ENCODE data around the gene IRF2BP2.

IRF2BP2 gene

DNA sequence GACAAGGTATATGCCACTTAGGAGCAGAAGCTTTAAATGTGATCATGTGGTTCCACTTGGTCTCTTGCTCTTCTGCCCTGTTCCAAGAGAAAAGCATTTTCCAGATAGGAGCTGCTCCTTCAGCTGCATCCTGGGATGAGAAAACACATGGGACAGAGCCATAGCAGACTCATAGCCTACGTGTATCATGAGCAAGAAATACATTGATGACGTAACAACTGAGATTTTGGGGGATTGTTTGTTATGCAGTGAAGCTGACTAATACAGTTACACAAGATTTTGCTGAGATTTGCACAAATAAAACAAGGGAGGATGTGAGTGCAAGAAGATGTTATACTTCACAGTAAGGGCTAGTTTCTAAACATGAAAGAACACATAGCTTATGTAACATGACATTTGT, 36.0 kb upstream of the IRF2BP2 start:
- Histone ChIP-seq H3K4me1 (no peaks in the 10 kb centered on the region), H3K4me3 (ENCODE audit: low read depth, low read length) (no peak overlapping the region), H3K36me3 (no peaks in the 10 kb centered on the region), H3K9me3 (peaks cover 4% of the 10 kb centered on the region; the same call in 1 of the 2 replicates), H3K27me3 (no peaks in the 10 kb centered on the region)
- TF ChIP-seq, protein P1, sequence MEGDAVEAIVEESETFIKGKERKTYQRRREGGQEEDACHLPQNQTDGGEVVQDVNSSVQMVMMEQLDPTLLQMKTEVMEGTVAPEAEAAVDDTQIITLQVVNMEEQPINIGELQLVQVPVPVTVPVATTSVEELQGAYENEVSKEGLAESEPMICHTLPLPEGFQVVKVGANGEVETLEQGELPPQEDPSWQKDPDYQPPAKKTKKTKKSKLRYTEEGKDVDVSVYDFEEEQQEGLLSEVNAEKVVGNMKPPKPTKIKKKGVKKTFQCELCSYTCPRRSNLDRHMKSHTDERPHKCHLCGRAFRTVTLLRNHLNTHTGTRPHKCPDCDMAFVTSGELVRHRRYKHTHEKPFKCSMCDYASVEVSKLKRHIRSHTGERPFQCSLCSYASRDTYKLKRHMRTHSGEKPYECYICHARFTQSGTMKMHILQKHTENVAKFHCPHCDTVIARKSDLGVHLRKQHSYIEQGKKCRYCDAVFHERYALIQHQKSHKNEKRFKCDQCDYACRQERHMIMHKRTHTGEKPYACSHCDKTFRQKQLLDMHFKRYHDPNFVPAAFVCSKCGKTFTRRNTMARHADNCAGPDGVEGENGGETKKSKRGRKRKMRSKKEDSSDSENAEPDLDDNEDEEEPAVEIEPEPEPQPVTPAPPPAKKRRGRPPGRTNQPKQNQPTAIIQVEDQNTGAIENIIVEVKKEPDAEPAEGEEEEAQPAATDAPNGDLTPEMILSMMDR (IDR thresholded peaks at IDR 0.05; ENCODE audit: low read depth, low read length): no peak
- DNase-seq: no peak

DNA sequence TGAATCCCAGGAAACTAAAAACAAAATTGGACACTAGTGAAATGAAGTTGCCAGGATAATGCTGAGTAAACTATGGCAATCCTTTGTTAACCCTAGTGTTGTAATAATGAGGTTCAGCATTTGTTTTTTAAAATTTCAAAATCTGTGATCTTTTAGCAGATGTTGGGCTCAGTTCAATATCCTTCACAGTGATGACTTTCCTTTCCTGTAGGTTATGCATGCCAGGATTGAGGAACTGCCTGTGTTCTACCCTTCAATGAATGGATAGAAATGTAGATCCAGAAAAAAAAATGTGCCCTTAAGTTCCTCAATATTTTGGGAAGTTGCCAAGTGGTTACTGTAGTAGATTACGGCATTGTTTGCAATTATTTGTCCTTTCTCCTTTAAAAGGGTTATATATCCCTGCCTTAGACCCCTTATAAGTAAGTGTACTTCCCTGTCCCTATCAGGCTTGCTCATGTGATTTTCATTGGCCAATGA, 35.5 kb upstream of the IRF2BP2 start:
- Histone ChIP-seq H3K27me3 (no peaks in the 10 kb centered on the region), H3K36me3 (no peaks in the 10 kb centered on the region), H3K4me1 (no peaks in the 10 kb centered on the region), H3K4me3 (ENCODE audit: low read depth, low read length) (no peak overlapping the region), H3K9me3 (peaks cover 4% of the 10 kb centered on the region; the same call in 1 of the 2 replicates)
- TF ChIP-seq, protein P1 (IDR thresholded peaks at IDR 0.05; ENCODE audit: low read depth, low read length): no peak
- DNase-seq: no peak

DNA sequence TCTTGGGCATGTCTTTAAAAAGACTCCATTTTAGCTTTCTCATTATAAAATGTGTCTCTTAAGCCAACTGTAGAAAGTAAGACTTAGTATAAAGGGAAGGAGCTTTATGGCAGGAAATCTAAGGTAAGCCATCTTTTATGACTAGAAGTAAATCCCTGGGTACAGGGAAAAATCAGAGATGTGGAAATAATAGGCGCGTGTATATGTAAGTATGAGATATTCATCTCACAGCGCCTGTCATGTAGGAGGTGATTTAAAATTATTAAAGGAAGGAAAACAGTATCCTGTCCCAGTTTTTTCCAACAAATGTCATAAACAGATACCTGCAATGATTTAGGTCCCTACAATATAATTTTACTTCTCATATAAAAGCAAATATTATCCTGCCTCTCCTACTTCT, 35.0 kb upstream of the IRF2BP2 start:
- no peaks in the 10 kb centered on the region for H3K27me3 ChIP-seq
- H3K4me3 ChIP-seq (ENCODE audit: low read depth, low read length): no peak overlapping the region
- no peaks in the 10 kb centered on the region for H3K4me1 ChIP-seq
- no peaks in the 10 kb centered on the region for H3K36me3 ChIP-seq
- DNase-seq: no peak
- TF ChIP-seq, protein P1 (IDR thresholded peaks at IDR 0.05; ENCODE audit: low read depth, low read length): no peak
- H3K9me3 ChIP-seq: peaks cover 4% of the 10 kb centered on the region; the same call in 1 of the 2 replicates

DNA sequence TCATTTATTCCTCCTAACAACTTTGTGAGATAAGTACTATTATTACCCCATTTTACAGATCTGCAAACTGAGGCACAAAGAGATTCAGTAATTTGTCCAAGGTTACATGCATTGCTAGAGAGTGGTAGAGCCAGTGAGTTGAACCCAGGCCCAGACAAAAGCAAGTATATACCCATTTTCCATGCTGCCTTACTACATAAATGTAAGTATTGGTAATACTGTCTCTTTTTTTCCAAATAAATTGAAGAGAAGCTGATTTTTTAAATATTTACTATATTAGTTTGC, 33.8 kb upstream of the IRF2BP2 start:
- DNase-seq: no peak
- peaks cover 5% of the 10 kb centered on the region; the same call in 1 of the 2 replicates for H3K4me1 ChIP-seq
- H3K27me3 ChIP-seq: no peaks in the 10 kb centered on the region
- H3K36me3 ChIP-seq: no peaks in the 10 kb centered on the region
- no peak overlapping the region for H3K4me3 ChIP-seq (ENCODE audit: low read depth, low read length)
- H3K9me3 ChIP-seq: peaks cover 4% of the 10 kb centered on the region; the same call in 1 of the 2 replicates
- TF ChIP-seq, protein P1 (IDR thresholded peaks at IDR 0.05; ENCODE audit: low read depth, low read length): no peak

DNA sequence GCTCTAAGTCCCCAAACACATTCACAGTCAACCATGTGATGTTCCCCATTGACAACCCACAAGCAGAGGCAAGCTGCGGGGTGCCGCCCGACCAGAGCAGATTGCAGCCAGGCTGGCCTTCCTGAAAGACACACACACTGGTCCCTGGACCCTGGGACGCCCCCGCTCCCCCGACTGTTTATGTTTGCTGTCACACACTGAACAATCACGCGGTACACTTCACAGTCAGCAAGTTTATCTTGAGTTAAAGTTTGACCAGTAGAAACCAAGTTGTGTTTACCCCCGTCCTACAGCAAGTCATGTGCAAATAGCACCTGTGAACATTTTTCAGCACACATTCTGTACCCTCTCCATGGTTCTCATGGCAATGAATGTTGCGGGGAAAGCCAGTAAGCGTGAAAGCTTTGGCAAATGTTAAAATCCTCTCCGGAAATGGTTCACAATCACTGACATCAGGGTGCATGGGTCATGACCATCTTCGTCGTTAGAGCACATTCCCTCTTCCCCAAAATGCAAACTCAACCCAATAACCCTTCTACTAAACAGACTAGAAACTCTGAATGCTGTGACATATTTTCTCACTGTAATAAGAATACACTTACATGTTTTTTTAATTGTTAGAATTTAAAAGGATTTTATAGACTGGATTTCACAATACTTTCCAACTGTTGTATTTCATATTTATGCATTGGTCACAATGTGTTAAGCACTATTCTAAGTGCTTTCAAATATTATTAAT, 33.3 kb upstream of the IRF2BP2 start:
- peaks cover 4% of the 10 kb centered on the region; the same call in 1 of the 2 replicates for H3K9me3 ChIP-seq
- H3K4me1 ChIP-seq: peaks cover 5% of the 10 kb centered on the region; the same call in 1 of the 2 replicates

DNA sequence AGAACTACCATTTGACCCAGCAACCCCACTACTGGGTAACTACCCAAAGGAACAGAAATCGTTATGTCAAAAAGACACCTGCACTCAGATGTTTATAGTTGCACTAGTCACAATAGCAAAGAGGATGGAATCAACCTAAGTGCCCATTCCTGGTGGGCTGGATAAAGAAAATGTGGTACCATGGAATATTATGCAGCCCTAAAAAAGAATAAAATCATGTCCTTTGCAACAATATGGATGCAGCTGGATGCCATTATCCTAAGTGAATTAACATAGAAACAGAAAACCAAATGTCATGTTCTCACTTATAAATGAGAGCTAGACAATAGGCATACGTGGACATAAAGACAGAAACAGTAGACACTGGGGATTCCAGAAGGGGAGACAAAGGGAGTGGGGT, 32.5 kb upstream of the IRF2BP2 start:
- H3K36me3 ChIP-seq: no peaks in the 10 kb centered on the region
- no peaks in the 10 kb centered on the region for H3K27me3 ChIP-seq
- peaks cover 4% of the 10 kb centered on the region; the same call in 1 of the 2 replicates for H3K9me3 ChIP-seq
- TF ChIP-seq, protein P1 (IDR thresholded peaks at IDR 0.05; ENCODE audit: low read depth, low read length): no peak
- no peak overlapping the region for H3K4me3 ChIP-seq (ENCODE audit: low read depth, low read length)
- no peak for DNase-seq
- peaks cover 5% of the 10 kb centered on the region; the same call in 1 of the 2 replicates for H3K4me1 ChIP-seq

More for the DNA sequence above, 33.3 kb upstream of the IRF2BP2 start:
- Histone ChIP-seq H3K4me3 (ENCODE audit: low read depth, low read length) (no peak overlapping the region), H3K27me3 (no peaks in the 10 kb centered on the region), H3K36me3 (no peaks in the 10 kb centered on the region)
- no peak for DNase-seq
- TF ChIP-seq, protein P1 (IDR thresholded peaks at IDR 0.05; ENCODE audit: low read depth, low read length): no peak

All from BE2C (cell line).